Thyroid gland (tissue), 4 donors: ENCODE measurements around the gene APCDD1L.

Experiments used
- POLR2A ChIP-seq, 2 donors: fragments of 450-650 bp; IDR thresholded peaks; one replicate each; pipeline ENCODE4 v1.6.1; 2017; ENCODE audit warnings: antibody characterized with exemption in 2 of 2, mild to moderate bottlenecking in 2 of 2, moderate library complexity in 1 of 2
- TF ChIP-seq, protein P1 (sequence below), 6 experiments: fragments of 200-600 bp in 3 of 6; fragments of 450-650 bp in 3 of 6; sonication (generic) in 3 of 6; IDR thresholded peaks; one replicate each; pipeline ENCODE4 v1.5.1; 2016 to 2019; ENCODE audit warnings: antibody characterized with exemption in 6 of 6, mild to moderate bottlenecking in 2 of 6, inconsistent platforms in 1 of 6, moderate library complexity in 1 of 6

- no peak for TF ChIP-seq POLR2A (IDR thresholded peaks at IDR 0.05)
- TF ChIP-seq, protein P1, sequence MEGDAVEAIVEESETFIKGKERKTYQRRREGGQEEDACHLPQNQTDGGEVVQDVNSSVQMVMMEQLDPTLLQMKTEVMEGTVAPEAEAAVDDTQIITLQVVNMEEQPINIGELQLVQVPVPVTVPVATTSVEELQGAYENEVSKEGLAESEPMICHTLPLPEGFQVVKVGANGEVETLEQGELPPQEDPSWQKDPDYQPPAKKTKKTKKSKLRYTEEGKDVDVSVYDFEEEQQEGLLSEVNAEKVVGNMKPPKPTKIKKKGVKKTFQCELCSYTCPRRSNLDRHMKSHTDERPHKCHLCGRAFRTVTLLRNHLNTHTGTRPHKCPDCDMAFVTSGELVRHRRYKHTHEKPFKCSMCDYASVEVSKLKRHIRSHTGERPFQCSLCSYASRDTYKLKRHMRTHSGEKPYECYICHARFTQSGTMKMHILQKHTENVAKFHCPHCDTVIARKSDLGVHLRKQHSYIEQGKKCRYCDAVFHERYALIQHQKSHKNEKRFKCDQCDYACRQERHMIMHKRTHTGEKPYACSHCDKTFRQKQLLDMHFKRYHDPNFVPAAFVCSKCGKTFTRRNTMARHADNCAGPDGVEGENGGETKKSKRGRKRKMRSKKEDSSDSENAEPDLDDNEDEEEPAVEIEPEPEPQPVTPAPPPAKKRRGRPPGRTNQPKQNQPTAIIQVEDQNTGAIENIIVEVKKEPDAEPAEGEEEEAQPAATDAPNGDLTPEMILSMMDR (IDR thresholded peaks at IDR 0.05) = no peak
Measured at GRCh38 chr20:58463256-58463655, 51.9 kb downstream of the APCDD1L start.
